Sciatic nerve (tissue), 2 donors: ENCODE data around the gene MRGPRX3. TPM values are rescaled to one million over a fixed set of nuclear protein-coding genes. Genes with fewer than 3 reads are reported as not detected.

Experiments
- ATAC-seq: fragments of 200-7000 bp; cut with Tn5 transposase; one replicate; pipeline ENCODE4 v1.9.1; 2020; ENCODE audit warnings: mild to moderate bottlenecking, moderate library complexity
- DNase-seq: peaks from one replicate; pipeline ENCODE4 v3.0.0-alpha.2; 2020; ENCODE audit warnings: low spot score
- intact Hi-C: fragments of 100-400 bp; cut with DNase I; formaldehyde crosslinking; loops from one replicate; pipeline ENCODE4 v1.14.2; 2022
- total RNA-seq: library from RNA; stranded (reverse); fragmentation: NEBNext Ultra II Directional; extraction: Animal tissue kit (Norgen Biotek cat#: 25700); gene quantifications from one replicate; pipeline ENCODE4 v1.2.1, GENCODE V29; 2021
- donor health status: DM: no; HTN: no; CAD: no.
- donor health status: DM: no; HTN: no; CAD: no.

Gene MRGPRX3
- total RNA-seq, 1 donor from 2014 or later: not detected

GRCh38 chr11:18145025-18145424 lies 12.7 kb downstream of the MRGPRX3 start:
- intact Hi-C loops: no loop called here

GRCh38 chr11:18145837-18146236 lies 13.5 kb downstream of the MRGPRX3 start:
- ATAC-seq (no peak), DNase-seq (no peak)
- intact Hi-C loops: no loop called here

More at GRCh38 chr11:18145025-18145424, 12.7 kb downstream of the MRGPRX3 start:
- ATAC-seq: no peak
- no peak for DNase-seq

- DNase-seq (no peak), ATAC-seq (no peak)
- intact Hi-C loops: no loop called here
Observed at GRCh38 chr11:18151581-18151980, 19.2 kb downstream of the MRGPRX3 start.

- ATAC-seq: no peak
- intact Hi-C loops: no loop called here
- no peak for DNase-seq
Observed at GRCh38 chr11:18168372-18168771, 36.0 kb downstream of the MRGPRX3 start.

GRCh38 chr11:18171377-18172000 lies 39.1 kb downstream of the MRGPRX3 start:
- intact Hi-C loops: no loop called here
- DNase-seq (no peak), ATAC-seq (no peak)

GRCh38 chr11:18172666-18173065 lies 40.3 kb downstream of the MRGPRX3 start, which contains the start of gene MRGPRX4:
Gene MRGPRX4, plus strand, starts transcription at chr11:18172837. Its CDS starts 420 bp downstream, at chr11:18173257.
- ATAC-seq (no peak), DNase-seq (no peak)
- intact Hi-C loops: no loop called here

- DNase-seq: no peak
- intact Hi-C loops: no loop called here
Observed at GRCh38 chr11:18173225-18173866, 41.0 kb downstream of the MRGPRX3 start.

More at GRCh38 chr11:18173225-18173866, 41.0 kb downstream of the MRGPRX3 start:
- no peak for ATAC-seq

Other genes starting within 250 kb of the MRGPRX3 start
- 44.1 TPM for gene SERGEF, start 119.5 kb upstream of the MRGPRX3 start, total RNA-seq
- gene TPH1, start 86.3 kb upstream of the MRGPRX3 start, total RNA-seq: 0.89 TPM
- gene SAAL1, start 26.5 kb upstream of the MRGPRX3 start, total RNA-seq: 14.3 TPM
- gene MRGPRX4, start 40.3 kb downstream of the MRGPRX3 start, total RNA-seq: not detected
- not detected for gene SAA4, start 104.2 kb downstream of the MRGPRX3 start, total RNA-seq
- gene SAA2, start 116.1 kb downstream of the MRGPRX3 start, total RNA-seq: 2.6 TPM
- gene SAA1, start 133.7 kb downstream of the MRGPRX3 start, total RNA-seq: 11.6 TPM
- 44.5 TPM for gene HPS5, start 189.6 kb downstream of the MRGPRX3 start, total RNA-seq
- 53.5 TPM for gene GTF2H1, start 190.0 kb downstream of the MRGPRX3 start, total RNA-seq